ENCODE measurements around the gene ENOX1.
A peak's percentile ranks its signal among the peaks of the same experiment; 100 is the strongest.

Gene ENOX1

DNA sequence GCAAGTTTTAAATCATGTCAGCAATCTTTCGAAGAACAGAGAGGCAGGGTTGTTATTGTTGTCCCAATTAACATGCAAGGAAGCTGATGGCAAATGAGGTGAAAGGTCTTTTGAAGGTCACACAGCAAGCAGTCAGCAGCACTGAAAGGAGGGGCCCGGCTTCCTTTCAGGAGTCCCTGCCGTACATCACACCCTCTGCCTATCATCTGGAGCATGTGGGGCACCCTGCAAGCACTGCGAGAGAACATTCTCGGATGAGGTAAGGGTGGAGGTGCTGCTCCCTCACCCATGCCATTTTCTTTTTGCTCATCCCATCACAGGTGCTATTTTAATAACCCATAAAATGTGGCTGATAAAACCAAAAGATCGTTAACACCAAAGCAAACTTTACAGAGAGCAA is 111.2 kb downstream of the ENOX1 start:
- no peaks in the 10 kb centered on the region for H3K79me2 ChIP-seq (ENCODE audit: low read length)
- H3K4me1 ChIP-seq (ENCODE audit: low read length) = peaks cover 25% of the 10 kb centered on the region
- H3K4me3 ChIP-seq (ENCODE audit: low read length) = no peak overlapping the region
- H3K4me2 ChIP-seq (ENCODE audit: low read length) = peak overlapping the region; percentile 51
- H3K9me3 ChIP-seq (ENCODE audit: insufficient read depth, low read length) = no peaks in the 10 kb centered on the region
- H2AFZ ChIP-seq (ENCODE audit: low read depth, low read length) = no peak overlapping the region
- no peak overlapping the region for H3K9ac ChIP-seq (ENCODE audit: low read length)
- no peaks in the 10 kb centered on the region for H4K20me1 ChIP-seq (ENCODE audit: insufficient read depth, low read length)
- no peaks in the 10 kb centered on the region for H3K36me3 ChIP-seq (replicated peaks; ENCODE audit: low read depth, low read length)
- no peaks in the 10 kb centered on the region for H3K27me3 ChIP-seq (ENCODE audit: low read depth, low read length)
- no peak overlapping the region for H3K27ac ChIP-seq (ENCODE audit: low read length)
- TF ChIP-seq, protein P1, sequence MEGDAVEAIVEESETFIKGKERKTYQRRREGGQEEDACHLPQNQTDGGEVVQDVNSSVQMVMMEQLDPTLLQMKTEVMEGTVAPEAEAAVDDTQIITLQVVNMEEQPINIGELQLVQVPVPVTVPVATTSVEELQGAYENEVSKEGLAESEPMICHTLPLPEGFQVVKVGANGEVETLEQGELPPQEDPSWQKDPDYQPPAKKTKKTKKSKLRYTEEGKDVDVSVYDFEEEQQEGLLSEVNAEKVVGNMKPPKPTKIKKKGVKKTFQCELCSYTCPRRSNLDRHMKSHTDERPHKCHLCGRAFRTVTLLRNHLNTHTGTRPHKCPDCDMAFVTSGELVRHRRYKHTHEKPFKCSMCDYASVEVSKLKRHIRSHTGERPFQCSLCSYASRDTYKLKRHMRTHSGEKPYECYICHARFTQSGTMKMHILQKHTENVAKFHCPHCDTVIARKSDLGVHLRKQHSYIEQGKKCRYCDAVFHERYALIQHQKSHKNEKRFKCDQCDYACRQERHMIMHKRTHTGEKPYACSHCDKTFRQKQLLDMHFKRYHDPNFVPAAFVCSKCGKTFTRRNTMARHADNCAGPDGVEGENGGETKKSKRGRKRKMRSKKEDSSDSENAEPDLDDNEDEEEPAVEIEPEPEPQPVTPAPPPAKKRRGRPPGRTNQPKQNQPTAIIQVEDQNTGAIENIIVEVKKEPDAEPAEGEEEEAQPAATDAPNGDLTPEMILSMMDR (IDR thresholded peaks at IDR 0.05; ENCODE audit: low read depth, low read length) = no peak
- TF ChIP-seq EZH2phosphoT487 (IDR thresholded peaks at IDR 0.05; ENCODE audit: low read depth) = no peak

DNA sequence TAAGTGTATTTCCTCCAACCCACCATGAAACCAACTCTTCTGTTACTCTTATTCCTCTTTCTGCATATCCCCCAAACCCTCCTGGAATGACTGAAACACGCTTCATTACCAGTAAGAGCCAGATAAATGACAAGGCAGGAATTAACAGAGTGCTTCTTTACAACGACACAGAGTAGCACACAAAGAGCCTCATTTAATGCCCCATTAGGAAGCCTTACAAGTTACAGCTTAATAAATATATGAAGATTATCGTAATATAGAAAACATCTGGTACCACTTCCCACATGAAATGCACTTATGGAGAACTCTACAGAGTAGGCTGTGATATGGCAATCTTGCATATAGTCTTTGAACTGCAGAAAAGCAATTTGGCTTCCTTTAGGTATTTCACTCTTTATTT is 116.8 kb downstream of the ENOX1 start:
- Histone ChIP-seq H2AFZ (ENCODE audit: low read depth, low read length) (no peak overlapping the region), H3K79me2 (ENCODE audit: low read length) (no peaks in the 10 kb centered on the region), H3K9ac (ENCODE audit: low read length) (no peak overlapping the region), H3K27me3 (ENCODE audit: low read depth, low read length) (peaks cover 11% of the 10 kb centered on the region), H3K4me1 (ENCODE audit: low read length) (0 out of 2 replicates have a peak, but pooled peaks cover under 1% of the 10 kb centered on the region), H3K27ac (ENCODE audit: low read length) (no peak overlapping the region), H3K4me2 (ENCODE audit: low read length) (no peak overlapping the region), H3K4me3 (ENCODE audit: low read length) (no peak overlapping the region), H3K36me3 (replicated peaks; ENCODE audit: low read depth, low read length) (no peaks in the 10 kb centered on the region), H3K9me3 (ENCODE audit: insufficient read depth, low read length) (no peaks in the 10 kb centered on the region), H4K20me1 (ENCODE audit: insufficient read depth, low read length) (no peaks in the 10 kb centered on the region)
- TF ChIP-seq EZH2phosphoT487 (IDR thresholded peaks at IDR 0.05; ENCODE audit: low read depth) = no peak
- TF ChIP-seq, protein P1 (IDR thresholded peaks at IDR 0.05; ENCODE audit: low read depth, low read length) = no peak

DNA sequence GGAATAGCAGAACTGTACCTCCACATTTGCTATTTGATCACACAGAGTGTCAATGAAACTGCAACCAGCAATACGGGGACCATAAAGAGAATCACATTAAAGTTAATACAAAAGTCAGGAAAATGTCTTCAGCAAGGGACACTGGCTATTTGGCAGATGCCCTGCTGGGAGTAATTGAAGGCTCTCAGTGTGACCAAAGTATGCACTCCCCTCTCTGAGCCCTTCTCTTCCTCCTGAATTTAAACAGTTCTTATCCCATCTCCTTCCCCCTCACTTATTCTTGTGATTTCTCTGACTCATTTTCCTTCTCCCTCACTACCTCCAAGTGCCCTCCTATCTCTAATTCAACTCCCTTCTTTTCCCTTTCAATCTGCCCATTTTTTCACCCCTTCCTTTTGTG is 117.7 kb downstream of the ENOX1 start:
- Histone ChIP-seq H4K20me1 (ENCODE audit: insufficient read depth, low read length) (no peaks in the 10 kb centered on the region), H3K36me3 (replicated peaks; ENCODE audit: low read depth, low read length) (no peaks in the 10 kb centered on the region), H3K4me1 (ENCODE audit: low read length) (peaks cover 7% of the 10 kb centered on the region), H3K79me2 (ENCODE audit: low read length) (no peaks in the 10 kb centered on the region), H3K4me3 (ENCODE audit: low read length) (no peak overlapping the region), H3K27ac (ENCODE audit: low read length) (no peak overlapping the region), H3K27me3 (ENCODE audit: low read depth, low read length) (peaks cover 11% of the 10 kb centered on the region), H3K9ac (ENCODE audit: low read length) (no peak overlapping the region), H2AFZ (ENCODE audit: low read depth, low read length) (no peak overlapping the region), H3K4me2 (ENCODE audit: low read length) (no peak overlapping the region), H3K9me3 (ENCODE audit: insufficient read depth, low read length) (no peaks in the 10 kb centered on the region)
- TF ChIP-seq, protein P1 (IDR thresholded peaks at IDR 0.05; ENCODE audit: low read depth, low read length) = no peak
- TF ChIP-seq EZH2phosphoT487 (IDR thresholded peaks at IDR 0.05; ENCODE audit: low read depth) = no peak

DNA sequence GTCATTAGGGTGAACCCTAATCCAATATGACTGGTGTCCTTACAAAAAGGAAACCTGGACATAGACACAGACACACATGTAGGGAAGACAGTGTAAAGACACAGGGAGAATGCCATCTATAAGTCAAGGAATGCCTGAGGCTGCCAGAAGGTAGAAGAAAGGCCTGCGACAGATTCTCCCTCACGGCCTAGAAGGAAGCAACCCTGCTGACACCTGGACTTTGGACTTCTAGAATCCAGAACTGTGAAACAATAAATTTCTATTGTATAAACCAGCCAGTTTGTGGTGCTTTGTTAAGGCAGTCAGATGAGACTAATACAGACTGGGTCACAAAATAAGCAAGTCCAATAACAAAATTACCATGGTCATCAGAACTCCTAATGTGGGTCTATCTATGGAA is 120.4 kb downstream of the ENOX1 start:
- H3K9me3 ChIP-seq (ENCODE audit: insufficient read depth, low read length) = no peaks in the 10 kb centered on the region

More for the DNA sequence above, 120.4 kb downstream of the ENOX1 start:
- Histone ChIP-seq H4K20me1 (ENCODE audit: insufficient read depth, low read length) (no peaks in the 10 kb centered on the region), H3K4me3 (ENCODE audit: low read length) (no peak overlapping the region), H2AFZ (ENCODE audit: low read depth, low read length) (no peak overlapping the region), H3K4me2 (ENCODE audit: low read length) (no peak overlapping the region), H3K4me1 (ENCODE audit: low read length) (peaks cover 7% of the 10 kb centered on the region), H3K79me2 (ENCODE audit: low read length) (no peaks in the 10 kb centered on the region), H3K36me3 (replicated peaks; ENCODE audit: low read depth, low read length) (no peaks in the 10 kb centered on the region), H3K9ac (ENCODE audit: low read length) (no peak overlapping the region), H3K27ac (ENCODE audit: low read length) (no peak overlapping the region), H3K27me3 (ENCODE audit: low read depth, low read length) (peaks cover 11% of the 10 kb centered on the region)
- TF ChIP-seq, protein P1 (IDR thresholded peaks at IDR 0.05; ENCODE audit: low read depth, low read length) = no peak
- TF ChIP-seq EZH2phosphoT487 (IDR thresholded peaks at IDR 0.05; ENCODE audit: low read depth) = no peak
